ENCODE measurements around the gene ISG20L2. TPM values are rescaled to one million over a fixed set of nuclear protein-coding genes. Genes with fewer than 3 reads are reported as not detected.
"Not testable (repeated sequence)": the region's sequence is repeated elsewhere in the genome, so short reads cannot be mapped to it uniquely, and the experiment has no call there.

Gene ISG20L2
- total RNA-seq, 1 donor from 2014 or later: 23.7 TPM

DNA sequence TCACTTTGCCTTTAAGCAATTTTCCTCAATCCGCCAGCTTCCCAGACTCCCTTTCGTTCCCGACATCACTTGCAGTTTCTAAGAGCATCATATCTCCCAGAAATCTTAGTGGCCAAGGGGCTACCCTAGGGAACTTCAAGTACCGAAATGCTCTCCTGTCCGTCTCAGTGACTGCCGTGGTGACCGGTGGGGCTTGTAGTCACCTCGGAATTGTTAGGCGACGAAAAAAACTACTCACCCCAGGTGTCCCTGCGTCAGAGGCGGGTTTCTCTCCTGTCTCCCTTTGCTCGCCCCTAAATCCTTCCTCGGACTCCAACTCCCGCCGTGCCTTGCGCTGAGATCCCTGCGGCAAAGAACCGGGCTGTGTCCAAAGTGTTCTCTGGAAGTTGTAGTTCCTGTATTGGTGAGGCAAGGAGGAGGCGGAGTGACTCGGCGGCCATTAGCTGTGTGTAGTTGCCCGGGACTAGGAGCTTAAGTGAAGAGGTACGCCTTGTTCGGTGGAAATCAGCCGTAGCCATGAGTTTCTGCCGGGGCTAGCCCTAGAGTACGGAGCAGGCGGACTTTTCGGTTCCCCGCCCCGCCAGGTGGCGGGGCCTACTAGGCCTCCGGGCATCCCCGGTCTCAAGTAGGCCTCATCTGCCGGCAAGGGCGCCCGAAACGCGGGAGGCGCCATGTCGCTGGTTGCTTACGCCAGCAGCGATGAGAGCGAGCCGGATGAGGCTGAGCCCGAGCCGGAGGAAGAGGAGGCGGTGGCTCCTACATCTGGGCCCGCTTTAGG, 38.7 kb upstream of the ISG20L2 start, which contains the start of gene PRCC:
Gene PRCC, plus strand, starts transcription at position 435 of the 778 bp plus-strand sequence. Its CDS starts 237 bp downstream, at position 672.
- Histone ChIP-seq H3K4me1 (peaks cover 26% of the 10 kb centered on the region), H3K79me2 (ENCODE audit: low read depth) (peaks cover 59% of the 10 kb centered on the region), H4K20me1 (ENCODE audit: low read depth) (peaks cover 43% of the 10 kb centered on the region), H3F3A (ENCODE audit: low read depth) (peaks cover 9% of the 10 kb centered on the region), H3K27ac (peak within 1 kb of the TSS; percentile 67), H3K36me3 (no peaks in the 10 kb centered on the region), H3K27me3 (no peaks in the 10 kb centered on the region), H3K4me2 (peak within 1 kb of the TSS; percentile 100), H3K4me3 (peak within 1 kb of the TSS; percentile 86), H3K9me3 (ENCODE audit: low read depth) (no peaks in the 10 kb centered on the region), H2AFZ (replicated peaks) (peak within 1 kb of the TSS; percentile 53), H3K9ac (peak within 1 kb of the TSS; percentile 90)
- H3K4me1 Mint-ChIP-seq: peaks cover 29% of the 10 kb centered on the region
- no peaks in the 10 kb centered on the region for H3K27me3 Mint-ChIP-seq (ENCODE audit: insufficient read depth, low read depth)
- peak; percentile 99 for DNase-seq (ENCODE audit: low spot score)
- TF ChIP-seq EZH2 (IDR thresholded peaks at IDR 0.05) (peak; percentile 42), EZH2phosphoT487 (IDR thresholded peaks at IDR 0.05) (no peak)
- TF ChIP-seq, protein P1, sequence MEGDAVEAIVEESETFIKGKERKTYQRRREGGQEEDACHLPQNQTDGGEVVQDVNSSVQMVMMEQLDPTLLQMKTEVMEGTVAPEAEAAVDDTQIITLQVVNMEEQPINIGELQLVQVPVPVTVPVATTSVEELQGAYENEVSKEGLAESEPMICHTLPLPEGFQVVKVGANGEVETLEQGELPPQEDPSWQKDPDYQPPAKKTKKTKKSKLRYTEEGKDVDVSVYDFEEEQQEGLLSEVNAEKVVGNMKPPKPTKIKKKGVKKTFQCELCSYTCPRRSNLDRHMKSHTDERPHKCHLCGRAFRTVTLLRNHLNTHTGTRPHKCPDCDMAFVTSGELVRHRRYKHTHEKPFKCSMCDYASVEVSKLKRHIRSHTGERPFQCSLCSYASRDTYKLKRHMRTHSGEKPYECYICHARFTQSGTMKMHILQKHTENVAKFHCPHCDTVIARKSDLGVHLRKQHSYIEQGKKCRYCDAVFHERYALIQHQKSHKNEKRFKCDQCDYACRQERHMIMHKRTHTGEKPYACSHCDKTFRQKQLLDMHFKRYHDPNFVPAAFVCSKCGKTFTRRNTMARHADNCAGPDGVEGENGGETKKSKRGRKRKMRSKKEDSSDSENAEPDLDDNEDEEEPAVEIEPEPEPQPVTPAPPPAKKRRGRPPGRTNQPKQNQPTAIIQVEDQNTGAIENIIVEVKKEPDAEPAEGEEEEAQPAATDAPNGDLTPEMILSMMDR (IDR thresholded peaks at IDR 0.05): peak; percentile 16
- H3K9me3 Mint-ChIP-seq: no peaks in the 10 kb centered on the region
- H3K27ac Mint-ChIP-seq: no peak within 1 kb of the TSS
- H3K36me3 Mint-ChIP-seq: peaks cover 11% of the 10 kb centered on the region
- no peak within 1 kb of the TSS for H3K4me3 Mint-ChIP-seq

DNA sequence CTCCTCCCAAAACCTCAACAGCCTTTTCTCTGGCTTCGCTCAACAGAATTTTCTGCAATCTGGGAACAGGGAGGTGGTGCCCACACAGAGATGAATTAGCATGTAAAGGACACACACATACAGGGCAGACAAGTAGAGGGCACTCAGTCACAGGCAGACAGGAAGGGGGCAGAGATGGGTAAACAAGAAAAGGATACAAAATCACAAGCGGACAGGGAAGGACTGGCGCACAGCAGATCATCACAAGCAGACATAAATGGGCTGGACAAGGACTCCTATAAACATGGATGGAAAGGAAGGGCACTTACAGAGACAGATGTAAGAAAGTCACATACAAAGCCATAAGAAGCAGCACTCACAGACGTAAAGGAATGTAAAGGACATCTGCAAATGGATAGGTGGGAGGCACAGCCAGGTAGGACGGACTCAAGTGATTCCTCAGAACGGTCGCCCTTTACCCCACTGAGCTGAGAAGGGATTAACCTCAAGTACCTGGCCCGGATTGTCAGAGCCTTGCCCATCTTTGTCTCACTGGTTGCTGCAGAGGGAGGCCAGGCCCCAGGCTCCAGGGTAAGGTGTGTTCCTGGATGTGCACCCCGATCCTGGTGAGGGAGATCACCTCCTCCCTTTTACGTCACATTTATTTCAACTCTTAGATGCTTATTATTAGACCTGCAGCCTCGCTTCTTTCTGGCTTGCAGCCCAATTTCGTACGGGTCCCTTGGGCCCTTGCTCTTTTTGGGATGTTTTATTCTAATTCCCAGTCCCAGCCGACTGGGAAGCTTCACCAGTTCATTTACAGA, 37.9 kb upstream of the ISG20L2 start:
- H3K4me3 ChIP-seq: peak overlapping the region; percentile 66
- TF ChIP-seq EZH2 (IDR thresholded peaks at IDR 0.05) (no peak), EZH2phosphoT487 (IDR thresholded peaks at IDR 0.05) (no peak)
- TF ChIP-seq, protein P1 (IDR thresholded peaks at IDR 0.05): no peak
- Mint-ChIP-seq H3K4me1 (peaks cover 29% of the 10 kb centered on the region), H3K4me3 (no peak overlapping the region), H3K27me3 (ENCODE audit: insufficient read depth, low read depth) (no peaks in the 10 kb centered on the region), H3K27ac (no peak overlapping the region), H3K9me3 (no peaks in the 10 kb centered on the region), H3K36me3 (peaks cover 11% of the 10 kb centered on the region)
- peaks cover 51% of the 10 kb centered on the region for H3K79me2 ChIP-seq (ENCODE audit: low read depth)
- H3K4me2 ChIP-seq: peak overlapping the region; percentile 92
- peak overlapping the region; percentile 53 for H2AFZ ChIP-seq (replicated peaks)
- H4K20me1 ChIP-seq (ENCODE audit: low read depth): peaks cover 35% of the 10 kb centered on the region
- H3K36me3 ChIP-seq: no peaks in the 10 kb centered on the region
- no peaks in the 10 kb centered on the region for H3K9me3 ChIP-seq (ENCODE audit: low read depth)
- no peaks in the 10 kb centered on the region for H3K27me3 ChIP-seq
- H3K27ac ChIP-seq: no peak overlapping the region
- H3K4me1 ChIP-seq: peaks cover 26% of the 10 kb centered on the region
- H3F3A ChIP-seq (ENCODE audit: low read depth): peaks cover 9% of the 10 kb centered on the region
- H3K9ac ChIP-seq: peak overlapping the region; percentile 78
- peak; percentile 39 for DNase-seq (ENCODE audit: low spot score)

DNA sequence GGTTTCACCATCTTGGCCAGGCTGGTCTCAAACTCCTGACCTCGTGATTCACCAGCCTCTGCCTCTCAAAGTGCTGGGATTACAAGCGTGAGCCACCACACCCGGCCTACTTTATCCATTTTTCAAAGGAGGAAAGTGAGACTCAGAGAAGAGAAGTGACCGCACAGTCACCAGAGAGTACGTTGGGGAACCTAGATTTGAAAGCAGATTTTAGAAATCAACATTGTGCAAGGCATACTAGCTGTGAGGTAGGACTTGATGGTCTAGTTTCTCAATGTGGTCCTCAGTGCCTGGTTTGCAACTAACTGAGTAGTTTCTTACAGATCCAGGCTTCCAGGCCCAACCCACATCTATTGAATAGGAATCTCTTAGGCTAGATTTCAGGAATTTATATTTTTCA, 37.1 kb upstream of the ISG20L2 start:
- H3K27ac ChIP-seq: no peak overlapping the region
- H2AFZ ChIP-seq (replicated peaks): no peak overlapping the region
- H3K79me2 ChIP-seq (ENCODE audit: low read depth): peaks cover 43% of the 10 kb centered on the region
- DNase-seq (ENCODE audit: low spot score): no peak
- Mint-ChIP-seq H3K27me3 (ENCODE audit: insufficient read depth, low read depth) (no peaks in the 10 kb centered on the region), H3K4me3 (no peak overlapping the region), H3K36me3 (peaks cover 3% of the 10 kb centered on the region), H3K9me3 (no peaks in the 10 kb centered on the region), H3K27ac (no peak overlapping the region), H3K4me1 (peaks cover 22% of the 10 kb centered on the region)
- TF ChIP-seq, protein P1 (IDR thresholded peaks at IDR 0.05): no peak
- TF ChIP-seq EZH2 (IDR thresholded peaks at IDR 0.05) (no peak), EZH2phosphoT487 (IDR thresholded peaks at IDR 0.05) (no peak)
- H3K4me2 ChIP-seq: peak overlapping the region; percentile 92
- peaks cover 26% of the 10 kb centered on the region for H3K4me1 ChIP-seq
- H4K20me1 ChIP-seq (ENCODE audit: low read depth): peaks cover 27% of the 10 kb centered on the region
- peaks cover 9% of the 10 kb centered on the region for H3F3A ChIP-seq (ENCODE audit: low read depth)
- H3K4me3 ChIP-seq: peak overlapping the region; percentile 66
- H3K27me3 ChIP-seq: no peaks in the 10 kb centered on the region
- H3K9ac ChIP-seq: no peak overlapping the region
- H3K9me3 ChIP-seq (ENCODE audit: low read depth): no peaks in the 10 kb centered on the region
- H3K36me3 ChIP-seq: no peaks in the 10 kb centered on the region

DNA sequence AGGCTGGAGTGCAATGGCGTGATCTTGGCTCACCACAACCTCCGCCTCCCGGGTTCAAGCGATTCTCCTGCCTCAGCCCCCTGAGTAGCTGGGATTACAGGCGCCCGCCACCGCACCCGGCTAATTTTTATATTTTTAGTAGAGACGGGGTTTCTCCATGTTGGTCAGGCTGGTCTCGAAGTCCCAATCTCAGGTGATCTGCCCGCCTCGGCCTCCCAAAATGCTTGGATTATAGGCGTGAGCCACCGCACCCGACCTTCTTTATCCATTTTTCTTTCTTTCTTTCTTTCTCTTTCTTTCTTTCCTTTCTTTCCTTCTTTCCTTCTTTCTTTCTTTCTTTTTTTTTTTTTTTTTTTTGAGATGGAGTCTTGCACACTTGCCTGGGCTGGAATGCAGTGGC, 36.6 kb upstream of the ISG20L2 start:
- not testable (repeated sequence) for H3K4me3 Mint-ChIP-seq; H3K9me3 Mint-ChIP-seq; DNase-seq (ENCODE audit: low spot score); H3K36me3 Mint-ChIP-seq; H3K27me3 ChIP-seq; H3K36me3 ChIP-seq; H3K27ac Mint-ChIP-seq; H3K4me3 ChIP-seq; H3K4me2 ChIP-seq; H3K9me3 ChIP-seq (ENCODE audit: low read depth); H3K27ac ChIP-seq; H3K9ac ChIP-seq; H2AFZ ChIP-seq (replicated peaks); H3K27me3 Mint-ChIP-seq (ENCODE audit: insufficient read depth, low read depth)
- H3K4me1 ChIP-seq: peaks cover 30% of the 10 kb centered on the region
- H3K79me2 ChIP-seq (ENCODE audit: low read depth): peaks cover 37% of the 10 kb centered on the region
- H3K4me1 Mint-ChIP-seq: peaks cover 27% of the 10 kb centered on the region
- peaks cover 21% of the 10 kb centered on the region for H4K20me1 ChIP-seq (ENCODE audit: low read depth)
- H3F3A ChIP-seq (ENCODE audit: low read depth): peaks cover 13% of the 10 kb centered on the region
